TTC549 (cell line): ENCODE data around the gene SCN8A.
"Not testable (repeated sequence)": the region's sequence is repeated elsewhere in the genome, so short reads cannot be mapped to it uniquely, and the experiment has no call there.

Experiments used
- FAIRE-seq: peaks from 2 replicates; lab custom pipeline; 2012; peaks lifted over from hg19 to GRCh38; lab: Jason Lieb, UNC

SCN8A gene

DNA sequence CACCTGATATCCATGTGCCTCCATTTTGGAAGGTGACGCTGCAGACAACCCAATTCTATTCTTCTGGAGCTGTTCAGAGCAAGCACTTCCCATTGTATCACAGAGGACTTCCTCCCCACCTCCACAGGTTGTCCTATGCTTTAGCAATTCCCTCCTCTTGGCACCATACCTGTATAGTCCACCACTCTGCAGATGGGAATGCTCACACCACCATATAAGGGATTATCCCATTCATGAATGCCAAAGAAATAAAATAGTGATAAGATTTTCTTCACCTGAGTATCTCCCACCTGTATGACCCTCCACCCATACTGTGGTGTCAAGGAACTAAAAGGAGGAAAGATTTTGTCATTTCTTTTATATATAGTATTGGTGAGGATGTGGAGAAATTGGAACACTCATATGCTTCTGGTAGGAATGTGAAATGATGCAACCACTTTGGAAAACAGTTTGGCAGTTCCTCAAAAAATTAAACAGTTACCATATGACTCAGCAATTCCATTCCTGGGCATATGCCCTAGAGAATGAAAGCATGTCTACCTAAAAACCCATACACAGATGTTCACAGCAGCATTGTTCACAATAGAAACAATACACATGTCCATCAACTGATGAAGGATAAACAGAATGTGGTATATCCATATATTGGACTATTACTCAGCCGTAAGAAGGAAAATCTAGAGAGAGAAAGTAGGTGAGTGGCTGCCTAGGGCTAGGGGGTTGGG lies 182.3 kb downstream of the SCN8A start:
- no peak for FAIRE-seq

DNA sequence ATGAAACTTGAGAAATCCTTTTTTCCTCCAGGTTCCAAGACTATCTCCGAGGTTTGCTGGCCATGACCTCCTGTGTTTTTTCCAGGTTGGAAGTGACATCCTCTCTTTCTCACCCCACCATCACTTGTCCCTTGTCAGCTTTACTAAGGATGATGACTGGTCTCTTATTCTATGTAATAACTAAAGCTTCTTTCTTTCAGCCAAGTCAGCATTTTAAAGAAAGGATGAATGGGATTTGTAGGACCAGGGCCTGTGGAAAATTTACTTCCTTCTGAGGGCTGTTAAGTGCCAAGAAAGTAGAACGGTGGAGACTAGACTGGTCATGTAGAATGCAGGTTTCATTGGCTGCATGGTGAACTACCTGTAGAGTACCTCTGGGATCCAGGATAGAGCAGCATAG lies 183.9 kb downstream of the SCN8A start:
- no peak for FAIRE-seq

GRCh38 chr12:51777457-51777856 lies 186.4 kb downstream of the SCN8A start:
- FAIRE-seq = no peak

- FAIRE-seq = no peak
Observed at GRCh38 chr12:51777973-51778372, 186.9 kb downstream of the SCN8A start.

GRCh38 chr12:51779876-51780275 lies 188.8 kb downstream of the SCN8A start:
- no peak for FAIRE-seq

DNA sequence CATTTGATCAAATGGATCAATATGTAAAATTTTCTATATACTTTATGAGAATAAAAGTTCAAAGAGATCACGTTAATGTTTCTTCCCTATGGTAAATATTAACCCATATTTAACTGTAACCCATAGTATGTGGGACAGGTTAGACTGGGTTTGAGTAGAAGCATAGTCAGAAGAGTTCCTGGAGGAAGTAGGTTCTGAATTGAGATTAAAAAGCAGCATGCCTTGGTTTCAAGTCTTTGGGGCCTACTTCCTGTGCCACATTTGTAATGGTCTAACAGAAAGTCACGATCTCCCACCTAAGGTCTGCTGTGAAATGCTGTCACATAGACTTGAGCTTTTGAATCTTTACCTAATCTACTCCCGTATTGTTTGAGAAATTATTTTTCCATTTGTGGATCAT lies 193.7 kb downstream of the SCN8A start:
- no peak for FAIRE-seq

DNA sequence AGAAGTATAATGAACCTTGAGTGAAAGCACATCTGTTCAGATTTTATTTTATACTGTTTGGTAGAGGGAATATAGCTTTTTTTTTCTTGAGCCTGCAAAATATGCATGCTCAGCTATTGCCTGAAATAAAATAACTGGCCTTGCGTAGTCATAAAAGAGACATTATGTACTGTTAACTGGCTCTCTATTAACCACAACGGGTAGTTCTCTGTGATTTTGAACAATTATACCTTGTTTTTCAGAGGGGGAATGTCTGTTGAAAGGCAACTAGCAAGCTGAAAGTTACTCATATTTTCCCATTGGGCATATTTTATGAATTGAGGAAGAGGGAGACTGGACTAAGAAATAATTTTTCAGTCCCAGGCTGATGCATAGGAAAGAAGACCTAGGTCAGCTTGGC lies 194.9 kb downstream of the SCN8A start:
- no peak for FAIRE-seq

- no peak for FAIRE-seq
Observed at GRCh38 chr12:51788876-51789275, 197.8 kb downstream of the SCN8A start.

DNA sequence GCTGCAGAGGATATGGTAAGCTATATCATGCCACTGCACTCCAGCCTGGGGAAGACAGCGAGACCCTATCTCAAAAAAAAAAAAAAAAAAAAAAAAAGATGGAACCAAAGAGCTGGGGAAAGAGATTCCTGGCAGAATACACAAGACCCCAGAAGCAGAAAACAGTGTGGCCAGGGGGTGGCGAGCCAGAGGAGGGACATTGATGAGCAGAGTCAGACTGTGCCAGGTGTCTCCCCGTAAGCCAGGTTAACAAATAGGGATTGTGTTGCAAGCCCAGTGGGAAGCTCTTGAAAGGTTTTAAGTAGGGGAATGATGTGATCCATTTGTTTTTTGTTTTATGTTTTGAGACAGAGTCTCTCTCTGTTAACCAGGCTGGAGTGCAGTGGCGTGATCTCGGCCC lies 201.4 kb downstream of the SCN8A start:
- FAIRE-seq = no peak

GRCh38 chr12:51793201-51793600 lies 202.2 kb downstream of the SCN8A start:
- no peak for FAIRE-seq

DNA sequence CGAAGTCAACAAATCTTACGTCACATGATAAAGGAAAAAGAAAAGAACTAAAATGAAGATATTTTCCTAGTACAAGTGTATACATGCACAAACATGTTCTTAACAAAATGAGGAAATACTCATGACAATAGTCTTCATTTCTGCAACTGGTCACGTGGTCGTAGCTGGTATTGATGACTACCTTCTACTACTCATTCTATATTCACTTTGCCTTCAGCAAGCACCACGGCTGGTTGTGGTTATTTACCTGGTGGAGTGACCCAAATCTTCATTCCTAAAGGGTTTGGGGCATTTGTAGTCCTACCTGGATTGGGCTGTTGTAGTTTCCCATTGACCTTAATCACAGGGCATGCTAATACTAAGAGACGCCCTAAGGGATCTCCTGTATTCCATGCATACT lies 206.3 kb downstream of the SCN8A start:
- FAIRE-seq = no peak

DNA sequence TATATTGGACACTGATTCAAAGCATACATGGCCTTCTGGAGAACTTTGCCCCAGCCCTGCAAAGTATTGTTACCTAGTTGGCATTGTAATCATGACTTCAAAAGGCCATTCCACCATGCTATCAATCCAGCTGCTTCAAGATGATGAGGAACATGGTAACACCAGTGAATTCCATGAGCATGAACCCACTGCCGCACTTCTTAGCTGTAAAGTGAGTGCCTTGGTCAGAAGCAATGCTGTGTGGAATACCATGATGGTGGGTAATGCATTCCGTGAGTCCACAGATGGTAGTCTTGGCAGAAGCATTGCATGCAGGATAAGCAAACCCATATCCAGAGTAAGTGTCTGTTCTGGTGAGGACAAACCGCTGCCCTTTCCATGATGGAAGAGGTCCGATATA lies 207.0 kb downstream of the SCN8A start:
- not testable (repeated sequence) for FAIRE-seq

DNA sequence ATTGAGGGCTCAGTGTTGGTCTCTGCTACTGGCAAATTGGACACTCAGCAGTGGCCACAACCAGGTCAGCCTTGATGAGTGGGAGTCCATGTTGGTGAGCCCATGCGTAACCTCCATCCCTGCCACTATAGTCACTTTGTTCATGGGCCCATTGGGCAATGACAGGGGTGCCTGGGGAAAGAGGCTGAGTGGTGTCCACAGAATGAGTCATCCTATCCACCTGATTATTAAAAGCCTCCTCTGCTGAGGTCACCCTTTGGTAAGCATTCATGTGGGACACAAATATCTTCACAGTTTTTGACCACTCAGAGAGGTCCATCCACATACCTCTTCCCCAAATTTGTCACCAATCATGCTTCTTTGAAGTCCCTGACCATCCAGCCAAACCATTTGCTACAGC lies 207.5 kb downstream of the SCN8A start:
- no peak for FAIRE-seq

DNA sequence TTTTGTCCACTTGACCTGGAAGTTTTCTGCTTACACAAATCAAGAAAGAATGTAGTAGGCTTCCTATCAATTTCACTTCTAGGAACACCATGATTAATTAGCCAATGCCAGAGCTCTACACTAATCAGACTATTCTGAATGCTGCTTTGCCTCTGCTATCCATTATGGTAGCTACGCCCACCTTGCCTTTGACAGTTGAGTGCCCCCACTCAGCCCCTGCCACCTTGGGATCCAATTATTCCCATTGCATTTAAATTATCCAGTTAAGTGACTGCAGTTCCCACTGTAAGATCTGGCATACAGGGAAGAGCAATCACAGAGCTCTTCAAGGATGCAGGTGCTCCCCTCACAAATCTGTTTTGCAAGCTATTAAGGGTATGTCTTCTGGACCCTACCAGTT lies 210.0 kb downstream of the SCN8A start:
- no peak for FAIRE-seq

- FAIRE-seq = no peak
Observed at GRCh38 chr12:51806896-51807295, 215.9 kb downstream of the SCN8A start.

DNA sequence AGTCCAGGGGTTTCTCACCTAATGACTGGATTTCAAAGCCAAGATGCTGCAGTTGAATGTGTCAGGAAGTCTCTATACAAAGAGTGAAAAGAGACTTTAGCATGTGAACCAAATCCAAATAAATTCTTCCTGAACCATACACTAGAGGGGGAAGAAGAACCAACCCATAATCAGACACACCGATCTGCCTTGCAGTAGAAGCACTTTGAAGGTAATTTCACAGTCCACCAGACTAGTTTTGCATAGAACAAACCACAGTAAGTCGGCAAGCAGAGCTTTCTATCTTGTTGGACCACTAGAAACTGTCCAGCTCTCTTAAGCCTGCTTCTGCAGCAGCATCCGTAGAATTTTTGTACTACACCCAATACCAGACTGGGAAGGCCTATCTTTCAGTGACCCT lies 218.2 kb downstream of the SCN8A start:
- FAIRE-seq = no peak

DNA sequence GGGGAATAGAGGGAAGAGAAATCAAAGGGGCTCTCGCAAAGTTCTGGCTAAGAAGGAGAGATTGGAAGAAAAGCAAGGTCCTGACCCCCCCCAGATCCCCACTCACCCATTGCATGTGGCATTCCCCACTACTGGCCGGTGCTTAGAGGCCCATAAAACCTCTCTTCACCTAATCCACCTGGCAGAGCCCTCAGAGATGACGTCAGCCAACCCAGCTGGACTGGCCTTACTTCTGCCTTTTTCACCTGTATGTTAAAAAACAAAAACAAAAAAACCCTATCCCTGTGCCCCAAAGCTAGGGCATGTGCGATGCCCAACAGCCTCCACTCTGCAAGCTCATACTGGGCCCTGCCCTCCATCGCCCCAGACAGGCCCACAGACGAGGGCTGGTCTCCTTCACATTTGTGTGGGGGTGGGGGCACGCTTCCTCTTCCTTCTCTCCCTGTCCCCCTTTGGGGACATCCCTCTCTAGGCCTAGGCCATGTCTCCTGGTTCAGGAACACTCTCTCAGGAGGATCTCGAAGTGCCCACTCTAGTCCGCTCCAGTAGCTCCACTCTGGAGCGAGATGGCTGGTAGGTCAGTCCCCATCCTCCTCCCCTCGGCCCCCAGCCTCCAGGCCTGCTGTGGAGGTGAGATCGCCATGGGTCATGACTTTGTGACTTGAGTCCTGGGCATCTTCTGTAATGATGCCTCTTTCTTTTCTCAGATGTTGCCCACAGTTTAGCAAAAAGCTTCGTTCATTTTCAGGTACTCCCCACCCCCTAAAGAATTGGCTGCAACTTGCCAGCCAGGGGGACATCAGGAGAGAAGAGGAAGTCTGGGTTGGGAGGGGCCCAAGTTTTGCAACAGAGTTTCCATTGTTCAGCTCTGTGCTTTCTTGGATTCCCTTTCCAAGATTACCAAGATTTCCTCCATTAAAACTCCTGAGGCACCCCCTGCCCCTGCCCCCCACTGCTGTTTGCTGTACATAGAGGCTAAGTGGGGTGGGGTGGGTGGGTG lies 220.5 kb downstream of the SCN8A start:
- FAIRE-seq = no peak

DNA sequence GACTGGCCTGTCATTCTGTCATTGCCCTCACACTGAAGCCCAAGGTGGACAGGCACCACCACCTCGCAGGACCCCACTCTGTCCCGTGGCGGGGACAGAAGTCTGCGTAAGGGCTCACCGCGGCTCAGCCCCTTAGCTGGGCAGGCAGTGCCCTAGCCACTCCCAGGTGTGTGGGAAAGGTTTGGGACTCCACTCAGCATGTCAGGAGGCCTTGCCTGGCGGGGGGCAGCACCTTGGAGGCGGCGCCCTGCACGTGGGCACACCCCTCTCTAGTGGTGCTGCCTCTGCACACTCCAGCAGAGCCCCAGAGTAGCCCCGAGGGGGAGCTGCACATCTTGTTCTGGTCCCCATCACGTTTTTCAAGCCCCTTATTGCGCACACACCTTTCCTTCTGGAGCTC lies 221.8 kb downstream of the SCN8A start:
- FAIRE-seq = no peak

GRCh38 chr12:51813931-51814310 lies 222.9 kb downstream of the SCN8A start:
- no peak for FAIRE-seq

DNA sequence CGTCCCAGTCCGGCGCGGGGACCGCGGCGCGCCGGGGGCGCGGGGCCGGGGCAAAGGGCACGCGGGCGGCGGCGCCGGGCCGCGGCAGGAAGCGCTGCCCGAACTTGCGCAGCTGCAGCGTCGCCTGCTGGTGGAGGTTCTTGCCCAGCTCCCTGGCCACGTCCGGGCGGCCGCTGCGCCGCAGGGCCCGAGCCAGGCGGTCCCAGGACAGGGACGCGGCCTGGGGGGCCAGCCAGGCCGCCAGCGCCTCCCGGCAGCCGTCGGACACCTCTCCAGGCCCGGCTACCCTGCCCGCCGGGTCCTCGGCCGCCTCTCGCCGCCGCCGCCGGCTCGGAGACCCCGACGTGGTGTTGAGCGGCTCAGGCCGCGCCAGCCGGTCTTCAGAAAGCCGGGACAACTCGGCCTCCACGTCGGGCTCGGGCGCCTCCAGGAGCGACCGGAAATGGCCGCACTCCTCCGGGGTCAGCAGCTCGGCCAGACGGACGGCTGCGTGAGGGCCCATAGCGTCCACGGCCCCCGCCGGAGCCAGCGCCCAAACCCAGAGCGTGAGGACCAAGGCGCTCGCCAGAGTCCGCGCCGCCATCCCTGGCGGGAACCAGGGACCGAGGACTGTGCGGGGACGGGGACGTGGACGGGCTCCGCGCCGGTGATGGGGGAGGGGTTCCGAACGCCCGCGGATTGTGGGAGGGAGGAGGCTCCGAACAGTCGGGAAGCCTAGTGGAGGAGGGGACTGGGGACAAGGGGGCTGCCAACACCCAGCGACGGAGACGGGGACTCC lies 223.5 kb downstream of the SCN8A start:
- FAIRE-seq = no peak

- FAIRE-seq = no peak
Observed at GRCh38 chr12:51815571-51815970, 224.5 kb downstream of the SCN8A start.

GRCh38 chr12:51817027-51817953 lies 226.3 kb downstream of the SCN8A start:
- no peak for FAIRE-seq
